DMS 273 (cell line): ENCODE results near the gene TRIM7.

Source experiments
- DNase-seq: peaks from one replicate; lab custom pipeline; 2025; ENCODE audit not compliant: unreplicated experiment; lab: John Stamatoyannopoulos, UW

The TRIM7 gene

GRCh38 chr5:181233088-181233800 lies 28.2 kb upstream of the TRIM7 start:
- no peak for DNase-seq

- DNase-seq: no peak
These were observed 27.6 kb upstream of the TRIM7 start for GRCh38 chr5:181232593-181232992.

GRCh38 chr5:181231432-181231831 lies 26.4 kb upstream of the TRIM7 start:
- DNase-seq: no peak

- no peak for DNase-seq
These were observed 25.6 kb upstream of the TRIM7 start for GRCh38 chr5:181230551-181230950.

GRCh38 chr5:181229996-181230395 lies 25.0 kb upstream of the TRIM7 start:
- no peak for DNase-seq

GRCh38 chr5:181224390-181225229 lies 19.6 kb upstream of the TRIM7 start:
- DNase-seq: no peak

- no peak for DNase-seq
These were observed 18.9 kb upstream of the TRIM7 start for GRCh38 chr5:181223729-181224389.

GRCh38 chr5:181223058-181223728 lies 18.2 kb upstream of the TRIM7 start, which contains the start of gene TRIM41:
TSS of gene TRIM41 (plus strand) at chr5:181223281. CDS start at chr5:181224000, 719 bp downstream.
- no peak for DNase-seq

GRCh38 chr5:181222630-181223057 lies 17.6 kb upstream of the TRIM7 start:
- no peak for DNase-seq

GRCh38 chr5:181221792-181222629 lies 17.0 kb upstream of the TRIM7 start:
- DNase-seq: no peak

GRCh38 chr5:181221105-181221791 lies 16.3 kb upstream of the TRIM7 start:
- DNase-seq: no peak

GRCh38 chr5:181220178-181220515 lies 15.2 kb upstream of the TRIM7 start:
- no peak for DNase-seq

- no peak for DNase-seq
These were observed 14.5 kb upstream of the TRIM7 start for GRCh38 chr5:181219262-181220177.

GRCh38 chr5:181218795-181219124 lies 13.8 kb upstream of the TRIM7 start:
- DNase-seq: no peak

- no peak for DNase-seq
These were observed 12.7 kb upstream of the TRIM7 start for GRCh38 chr5:181217803-181218062.

GRCh38 chr5:181217111-181217802 lies 12.3 kb upstream of the TRIM7 start:
- DNase-seq: no peak

- no peak for DNase-seq
These were observed 11.3 kb upstream of the TRIM7 start for GRCh38 chr5:181215997-181216989.
